Measurements from ENCODE around the gene MAML2. TPM values are rescaled to one million over a fixed set of nuclear protein-coding genes. Genes with fewer than 3 reads are reported as not detected.

Gene MAML2
- total and polyA plus RNA-seq, 2 of the 8 experiments (the other 6 are each of a cell fraction or from before 2014, with no cell fraction given), result 3.8 to 6.6 TPM

DNA sequence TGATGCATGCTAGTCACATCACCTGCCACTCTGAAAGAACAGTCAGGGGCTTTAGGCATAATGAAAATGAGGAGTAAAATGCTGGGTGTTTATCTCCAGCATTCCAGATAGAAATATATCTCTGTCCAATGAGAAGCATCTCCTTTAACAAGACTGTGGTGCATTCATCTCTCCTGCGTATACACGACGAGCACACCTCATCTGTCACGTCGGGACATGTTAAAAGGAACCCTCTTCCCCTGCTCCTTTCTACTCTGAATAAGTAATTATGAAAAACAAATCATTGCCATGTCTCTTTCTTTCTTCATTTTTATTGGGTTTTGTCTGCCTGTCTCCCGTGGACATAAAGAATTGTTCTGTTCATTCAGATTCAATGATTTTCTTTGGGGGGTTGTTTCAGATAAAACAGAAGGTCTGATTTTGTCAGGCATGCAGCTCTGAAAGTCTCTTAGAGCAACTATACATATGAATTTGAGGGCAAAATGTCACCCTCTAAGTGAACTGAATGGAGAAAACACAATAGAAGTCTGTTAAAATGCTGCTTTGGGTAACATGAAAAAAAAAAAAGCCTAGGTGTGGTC, 195.0 kb downstream of the MAML2 start:
- ChIA-PET POLR2A (ENCODE audit: partially characterized antibody) (interaction anchor here (0.6 to 0.7 kb wide), 2 partner anchors 101 to 104 kb away, joined by 3 read pairs; no protein-coding TSS in a partner anchor), CTCF (ENCODE audit: partially characterized antibody) (no interaction called here)
- Histone ChIP-seq H3K18ac (ENCODE audit: extremely low read depth, low read length) (no peak overlapping the region), H3K23ac (ENCODE audit: insufficient read length) (no peak overlapping the region), H4K20me1 (replicated peaks in 1 of 2; ENCODE audit: control insufficient read depth in 1 of 2, insufficient read depth in 2 of 2, low read length in 2 of 2) (no peaks in the 10 kb centered on the region), H2BK120ac (replicated peaks; ENCODE audit: low read depth, low read length) (no peak overlapping the region), H2BK15ac (ENCODE audit: low read length) (no peak overlapping the region), H4K5ac (ENCODE audit: insufficient read length, low read depth, low read length) (no peak overlapping the region), H2BK12ac (ENCODE audit: low read depth, low read length) (no peak overlapping the region), H3K79me1 (ENCODE audit: low read depth, low read length) (no peaks in the 10 kb centered on the region), H3K56ac (replicated peaks; ENCODE audit: insufficient read length, low read depth, low read length) (no peak overlapping the region), H3K4ac (replicated peaks; ENCODE audit: insufficient read length, low read depth, low read length) (no peak overlapping the region), H3K14ac (ENCODE audit: insufficient read length) (no peak overlapping the region), H2BK5ac (ENCODE audit: low read depth, low read length) (no peak overlapping the region), H2AFZ (ENCODE audit: low read length) (no peak overlapping the region), H3K79me2 (ENCODE audit: control insufficient read depth in 1 of 2, insufficient read depth in 2 of 2, low read length in 2 of 2) (no peaks in the 10 kb centered on the region), H3K36me3 (ENCODE audit: control insufficient read depth in 2 of 4, insufficient read depth in 4 of 4, low read length in 3 of 4) (no peaks in the 10 kb centered on the region), H3K27me3 (replicated peaks in 1 of 4; ENCODE audit: control insufficient read depth in 3 of 4, extremely low read depth in 1 of 4, insufficient read depth in 3 of 4, low read length in 3 of 4) (no peaks in the 10 kb centered on the region), H3K4me1 (replicated peaks in 1 of 4; ENCODE audit: control insufficient read depth in 3 of 4, insufficient read depth in 4 of 4, low read length in 3 of 4) (peaks cover 0 to 6% (median 1%) of the 10 kb centered on the region in 4 experiments; a peak in 3 of 7 replicates), H3K23me2 (ENCODE audit: low read depth, low read length) (no peaks in the 10 kb centered on the region), H3K9ac (replicated peaks in 1 of 4; ENCODE audit: extremely low read depth in 1 of 4, low read depth in 3 of 4, low read length in 3 of 4) (no peak overlapping the region), H2AK5ac (ENCODE audit: low read depth, low read length) (no peak overlapping the region), H4K8ac (ENCODE audit: extremely low read depth, insufficient read depth, low read length) (no peak overlapping the region), H3K9me3 (ENCODE audit: insufficient read depth in 2 of 2, low read depth in 1 of 2, low read length in 1 of 2) (no peaks in the 10 kb centered on the region), H3K4me3 (ENCODE audit: extremely low read depth in 1 of 4, insufficient read depth in 2 of 4, low read depth in 3 of 4, low read length in 4 of 4) (no peak overlapping the region), H2BK20ac (ENCODE audit: low read length) (no peak overlapping the region), H3K27ac (ENCODE audit: low read depth, low read length) (no peak overlapping the region), H4K91ac (replicated peaks; ENCODE audit: insufficient read length, low read length) (no peak overlapping the region), H3K4me2 (ENCODE audit: insufficient read depth in 1 of 2, low read depth in 2 of 2, low read length in 2 of 2) (no peak overlapping the region)
- no peak for FAIRE-seq
- no peak for DNase-seq (ENCODE audit: low read depth in 1 of 2, low spot score in 2 of 2)
- 87% methylated on average over 6 of the region's 6 CpGs; no CpG with 5 or more reads in 1 of the 2 experiments for WGBS, 2 experiments (ENCODE audit: extremely low coverage in 1 of 2, insufficient coverage in 1 of 2, insufficient read length in 1 of 2, insufficient replicate concordance in 2 of 2, low coverage in 1 of 2, low lambda C conversion rate in 2 of 2, missing lambda C conversion rate in 1 of 2)
- no peak for TF ChIP-seq POLR2A (IDR thresholded peaks at IDR 0.05; ENCODE audit: control extremely low read depth in 1 of 2, low read depth in 2 of 2, low read length in 2 of 2)
- no peak for TF ChIP-seq GABPA (IDR thresholded peaks at IDR 0.05; ENCODE audit: borderline replicate concordance, insufficient read depth, low read length)
- no peak for TF ChIP-seq JUN (IDR thresholded peaks at IDR 0.05; ENCODE audit: low read depth, low read length)
- TF ChIP-seq CREB1 (IDR thresholded peaks at IDR 0.05), result no peak
- TF ChIP-seq TAF1 (IDR thresholded peaks at IDR 0.05; ENCODE audit: low read depth, low read length), result no peak
- TF ChIP-seq POU5F1 (IDR thresholded peaks at IDR 0.05; ENCODE audit: low read depth, low read length), result no peak
- no peak for TF ChIP-seq POLR2AphosphoS5 (IDR thresholded peaks at IDR 0.05; ENCODE audit: low read depth, low read length)
- no peak for TF ChIP-seq SUZ12 (IDR thresholded peaks at IDR 0.05; ENCODE audit: low read length)
- no peak for TF ChIP-seq HDAC2 (IDR thresholded peaks at IDR 0.05; ENCODE audit: borderline replicate concordance in 1 of 2, low read depth in 2 of 2, low read length in 2 of 2)
- no peak for TF ChIP-seq SP4 (IDR thresholded peaks at IDR 0.05; ENCODE audit: low read length)
- TF ChIP-seq SIN3A (conservative IDR thresholded peaks at IDR 0.05 in 1 of 2, IDR thresholded peaks at IDR 0.05 in 1 of 2; ENCODE audit: low read depth in 1 of 2, low read length in 2 of 2), result no peak
- TF ChIP-seq PHF8 (conservative IDR thresholded peaks at IDR 0.05; ENCODE audit: low read depth, low read length), result no peak
- no peak for TF ChIP-seq TAF7 (optimal IDR thresholded peaks at IDR 0.05; ENCODE audit: borderline replicate concordance, low read depth, low read length)
- TF ChIP-seq CBX5 (IDR thresholded peaks at IDR 0.05; ENCODE audit: low read depth, low read length), result no peak
- TF ChIP-seq TBP (IDR thresholded peaks at IDR 0.05; ENCODE audit: low read depth, low read length), result no peak
